SK-N-MC (cell line): Measurements from ENCODE around the gene KLC4.
"Not testable (repeated sequence)": the region's sequence is repeated elsewhere in the genome, so short reads cannot be mapped to it uniquely, and the experiment has no call there.

Experiments used
- DNase-seq: peaks from one replicate; pipeline ENCODE4 v3.0.0-alpha.2; 2011; ENCODE audit warnings: low read depth, low spot score
- H3K27ac ChIP-seq: fragments of 200-600 bp; sonication (generic); 2 replicates; pipeline ENCODE4 v1.5.1; 2016; ENCODE audit warnings: mixed run types
- H3K36me3 ChIP-seq: fragments of 200-600 bp; sonication (generic); 2 replicates; pipeline ENCODE4 v1.6.1; 2017; ENCODE audit warnings: antibody characterized with exemption, low read length, mixed read lengths; ENCODE audit not compliant: insufficient read depth
- H3K4me3 ChIP-seq: fragments of 200-600 bp; sonication (generic); 2 replicates; pipeline ENCODE4 v1.5.1; 2016
- H3K9ac ChIP-seq: fragments of 200-600 bp; sonication (generic); 2 replicates; pipeline ENCODE4 v1.8.0; 2017; ENCODE audit warnings: mixed run types, mixed read lengths; ENCODE audit not compliant: insufficient read length
- H3K9me3 ChIP-seq: fragments of 200-600 bp; sonication (generic); 2 replicates; pipeline ENCODE4 v1.6.1; 2017; ENCODE audit warnings: low read depth, mild to moderate bottlenecking, antibody characterized with exemption, low read length, moderate library complexity, mixed read lengths
- EZH2 ChIP-seq: fragments of 200-600 bp; sonication (generic); IDR thresholded peaks from one replicate; pipeline ENCODE4 v1.6.1; 2017; ENCODE audit warnings: antibody characterized with exemption
- FOXP2 ChIP-seq: optimal IDR thresholded peaks from 2 replicates; pipeline ENCODE3; 2011; ENCODE audit warnings: mild to moderate bottlenecking, moderate library complexity; ENCODE audit not compliant: insufficient read depth; ENCODE audit errors: extremely low read length, control extremely low read depth
- POLR2AphosphoS5 ChIP-seq: IDR thresholded peaks from 2 replicates; pipeline ENCODE4 v1.6.1; 2012; ENCODE audit warnings: mild to moderate bottlenecking, low read depth, low read length, borderline replicate concordance

Gene KLC4

GRCh38 chr6:43040542-43041257, 18.7 kb upstream of the KLC4 start:
- no peak for DNase-seq
- no peak overlapping the region for H3K4me3 ChIP-seq
- TF ChIP-seq FOXP2, result no peak
- no peak for TF ChIP-seq POLR2AphosphoS5
- TF ChIP-seq EZH2, result no peak
- peaks cover 39% of the 10 kb centered on the region; the same call in 1 of the 2 replicates for H3K36me3 ChIP-seq
- H3K27ac ChIP-seq, result no peak overlapping the region
- no peak overlapping the region for H3K9ac ChIP-seq
- H3K9me3 ChIP-seq, result no peaks in the 10 kb centered on the region

DNA sequence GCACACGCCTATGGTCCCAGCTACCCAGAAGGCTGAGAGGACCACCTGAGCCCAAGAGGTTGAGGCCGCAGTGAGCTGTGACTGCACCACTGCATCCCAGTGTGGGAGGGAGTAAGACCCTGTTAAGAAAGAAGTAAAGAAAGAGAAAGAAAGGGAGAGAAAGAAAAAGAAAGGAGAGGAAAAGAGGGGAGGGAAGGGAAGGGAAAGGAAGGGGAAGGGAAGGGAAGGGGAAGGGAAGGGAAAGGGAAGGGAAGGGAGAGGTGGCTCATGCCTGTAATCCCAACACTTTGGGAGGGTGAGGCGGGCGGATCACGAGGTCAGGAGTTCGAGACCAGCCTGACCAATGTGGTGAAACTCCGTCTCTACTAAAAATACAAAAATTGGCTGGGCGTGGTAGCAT, 18.0 kb upstream of the KLC4 start:
- peaks cover 39% of the 10 kb centered on the region; the same call in 1 of the 2 replicates for H3K36me3 ChIP-seq
- not testable (repeated sequence) for H3K9ac ChIP-seq, H3K27ac ChIP-seq, DNase-seq, H3K9me3 ChIP-seq, H3K4me3 ChIP-seq

- H3K9ac ChIP-seq, result no peak overlapping the region
- H3K4me3 ChIP-seq, result no peak overlapping the region
- no peak for DNase-seq
- H3K9me3 ChIP-seq, result no peaks in the 10 kb centered on the region
- no peak for TF ChIP-seq EZH2
- TF ChIP-seq FOXP2, result no peak
- no peak for TF ChIP-seq POLR2AphosphoS5
- peaks cover 39% of the 10 kb centered on the region; the same call in 1 of the 2 replicates for H3K36me3 ChIP-seq
- H3K27ac ChIP-seq, result no peak overlapping the region
Observed at GRCh38 chr6:43043310-43043709, 16.1 kb upstream of the KLC4 start.

- DNase-seq, result no peak
- H3K9ac ChIP-seq, result no peak overlapping the region
- TF ChIP-seq EZH2, result no peak
- TF ChIP-seq POLR2AphosphoS5, result no peak
- no peak overlapping the region for H3K27ac ChIP-seq
- H3K36me3 ChIP-seq, result peaks cover 48% of the 10 kb centered on the region; the same call in 1 of the 2 replicates
- no peak overlapping the region for H3K4me3 ChIP-seq
- no peaks in the 10 kb centered on the region for H3K9me3 ChIP-seq
Observed at GRCh38 chr6:43045371-43045930, 14.0 kb upstream of the KLC4 start.

DNA sequence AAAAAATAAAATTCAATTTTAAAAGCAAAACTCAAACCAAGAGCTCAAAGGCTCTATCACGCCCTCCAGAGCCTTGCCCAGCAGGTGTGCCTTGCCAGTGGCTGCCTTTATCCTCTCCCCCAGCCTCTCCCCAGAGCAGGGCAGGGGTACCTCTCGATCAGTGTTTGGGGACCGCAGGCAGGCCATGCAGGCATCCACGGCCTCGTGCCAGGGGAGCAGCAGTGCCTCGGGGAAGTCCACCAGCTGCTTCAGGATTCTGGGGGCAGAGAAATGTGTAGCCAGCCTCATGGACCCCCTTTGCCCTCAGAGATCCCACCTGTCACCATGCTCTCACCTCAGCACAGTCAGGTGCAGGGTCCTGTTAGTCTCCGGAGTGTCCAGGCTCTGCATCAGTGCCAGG, 11.4 kb upstream of the KLC4 start:
- DNase-seq, result no peak
- no peak overlapping the region for H3K27ac ChIP-seq
- no peak overlapping the region for H3K9ac ChIP-seq
- H3K36me3 ChIP-seq, result peaks cover 46% of the 10 kb centered on the region; the same call in 1 of the 2 replicates
- no peak for TF ChIP-seq EZH2
- no peak for TF ChIP-seq POLR2AphosphoS5
- H3K4me3 ChIP-seq, result no peak overlapping the region
- H3K9me3 ChIP-seq, result no peaks in the 10 kb centered on the region

GRCh38 chr6:43050981-43051380, 8.4 kb upstream of the KLC4 start:
- Histone ChIP-seq H3K9ac (no peak overlapping the region), H3K4me3 (no peak overlapping the region), H3K36me3 (peaks cover 42% of the 10 kb centered on the region; the same call in 1 of the 2 replicates), H3K27ac (no peak overlapping the region), H3K9me3 (no peaks in the 10 kb centered on the region)
- no peak for TF ChIP-seq POLR2AphosphoS5
- no peak for TF ChIP-seq EZH2
- no peak for TF ChIP-seq FOXP2
- no peak for DNase-seq

DNA sequence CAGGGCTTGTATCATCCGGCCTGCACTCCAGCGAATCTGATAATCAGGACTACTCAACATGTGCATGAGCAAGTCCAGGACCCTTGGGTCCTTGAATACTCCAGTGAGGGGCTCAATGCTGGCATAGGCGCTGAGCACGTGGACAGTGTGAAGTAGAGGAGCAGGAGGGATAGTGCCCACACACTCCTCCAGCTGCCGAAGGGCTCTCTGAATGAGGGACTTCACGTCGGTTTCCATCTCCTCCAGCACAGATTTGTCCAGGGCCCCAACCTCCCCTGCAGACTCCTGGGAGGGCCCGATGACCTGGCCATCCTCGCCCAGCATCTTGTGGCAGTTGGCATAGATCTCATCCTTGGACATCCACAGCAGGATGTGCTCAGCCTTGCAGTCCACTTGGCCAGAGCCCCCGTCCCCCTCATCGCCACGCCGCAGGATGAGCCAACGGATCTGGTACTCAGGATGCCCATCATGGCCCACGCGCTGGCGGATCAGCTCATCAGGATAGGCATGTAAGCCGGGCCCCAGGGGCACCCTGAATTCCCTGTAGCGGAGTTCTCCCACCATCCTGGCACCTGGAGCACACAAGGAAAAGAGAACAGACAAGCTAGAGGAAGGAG, 7.1 kb upstream of the KLC4 start:
- 0 out of 2 replicates have a peak overlapping the region, but pooled peaks have one; percentile 28 for H3K27ac ChIP-seq
- no peak for TF ChIP-seq FOXP2
- TF ChIP-seq EZH2, result no peak
- TF ChIP-seq POLR2AphosphoS5, result no peak
- H3K9ac ChIP-seq, result peak overlapping the region; percentile 96
- H3K36me3 ChIP-seq, result peaks cover 37% of the 10 kb centered on the region; the same call in 1 of the 2 replicates
- H3K9me3 ChIP-seq, result no peaks in the 10 kb centered on the region
- H3K4me3 ChIP-seq, result peak overlapping the region; percentile 86
- DNase-seq, result no peak

- Histone ChIP-seq H3K36me3 (peaks cover 43% of the 10 kb centered on the region; the same call in 1 of the 2 replicates), H3K9me3 (no peaks in the 10 kb centered on the region), H3K9ac (peak overlapping the region; percentile 96), H3K27ac (peak overlapping the region; percentile 90), H3K4me3 (peak overlapping the region; percentile 86)
- no peak for DNase-seq
- TF ChIP-seq FOXP2, result no peak
- no peak for TF ChIP-seq EZH2
- no peak for TF ChIP-seq POLR2AphosphoS5
Observed at GRCh38 chr6:43052842-43053544, 6.4 kb upstream of the KLC4 start.
